Common myeloid progenitor, CD34-positive (primary cell): Measurements from ENCODE around the gene ENTPD6.

Experiments
- CTCF ChIA-PET: fragments of 350-600 bp; sonication (Branson Sonifier 250); formaldehyde crosslinking; loops from one replicate; lab custom pipeline; 2021; ENCODE audit warnings: antibody characterized with exemption; lab: Charles Lee
- POLR2A ChIA-PET: fragments of 350-600 bp; sonication (Branson Sonifier 250); formaldehyde crosslinking; loops from one replicate; lab custom pipeline; 2021; ENCODE audit warnings: antibody characterized with exemption; lab: Charles Lee
- DNase-seq, 3 donors: peaks; one replicate each; pipeline versions ENCODE4 v3.0.0 to v3.0.0-alpha.2; 2013
- H3K27ac ChIP-seq, 2 experiments: 1 replicate in 1 of 2; 2 replicates in 1 of 2; pipeline ENCODE4 v1.7.0; 2013; ENCODE audit warnings: inconsistent platforms in 2 of 2, low read length in 2 of 2, mild to moderate bottlenecking in 2 of 2, low read depth in 1 of 2, moderate library complexity in 1 of 2; ENCODE audit not compliant: severe bottlenecking in 2 of 2, insufficient read depth in 1 of 2, poor library complexity in 1 of 2
- H3K27me3 ChIP-seq, 5 experiments: replicated peaks in 2 of 5; 1 replicate in 3 of 5; 2 replicates in 2 of 5; pipeline versions ENCODE4 v1.6.1 to v1.7.0; 2013; ENCODE audit warnings: low read length in 4 of 5, mild to moderate bottlenecking in 2 of 5, moderate library complexity in 2 of 5, inconsistent platforms in 1 of 5; ENCODE audit not compliant: insufficient read depth in 5 of 5, control insufficient read depth in 4 of 5
- H3K36me3 ChIP-seq, 4 experiments: 1 replicate in 2 of 4; 2 replicates in 2 of 4; pipeline versions ENCODE4 v1.6.1 to v1.7.0; 2013; ENCODE audit warnings: low read length in 3 of 4, control low read depth in 1 of 4, mild to moderate bottlenecking in 1 of 4; ENCODE audit not compliant: control insufficient read depth in 4 of 4, insufficient read depth in 4 of 4
- H3K4me1 ChIP-seq, 4 experiments: 1 replicate in 3 of 4; 2 replicates in 1 of 4; pipeline versions ENCODE4 v1.6.1 to v1.7.1; 2013; ENCODE audit warnings: low read length in 3 of 4, mild to moderate bottlenecking in 3 of 4, control low read depth in 1 of 4, inconsistent platforms in 1 of 4, moderate library complexity in 1 of 4; ENCODE audit not compliant: control insufficient read depth in 4 of 4, insufficient read depth in 4 of 4; ENCODE audit errors: control extremely low read depth in 1 of 4
- H3K4me3 ChIP-seq, 7 experiments: 1 replicate in 4 of 7; 2 replicates in 3 of 7; pipeline versions ENCODE4 v1.5.1 to v1.7.0; 2013; ENCODE audit warnings: mild to moderate bottlenecking in 7 of 7, low read length in 6 of 7, moderate library complexity in 6 of 7, inconsistent platforms in 2 of 7, low read depth in 2 of 7, control low read depth in 1 of 7; ENCODE audit not compliant: insufficient read depth in 4 of 7, control insufficient read depth in 1 of 7; ENCODE audit errors: extremely low read depth in 1 of 7
- H3K9me3 ChIP-seq, 5 experiments: 1 replicate in 4 of 5; 2 replicates in 1 of 5; pipeline versions ENCODE4 v1.6.1 to v1.7.1; 2013; ENCODE audit warnings: low read length in 4 of 5, mild to moderate bottlenecking in 2 of 5, inconsistent platforms in 1 of 5, low read depth in 1 of 5, moderate library complexity in 1 of 5; ENCODE audit not compliant: control insufficient read depth in 4 of 5, insufficient read depth in 2 of 5; ENCODE audit errors: control extremely low read depth in 1 of 5
- WGBS: methylation state at CpG from one replicate; pipeline ENCODE4 v1.1.5; 2013; ENCODE audit not compliant: insufficient coverage; 5-methylcytosine and 5-hydroxymethylcytosine counted together

ENTPD6 gene

DNA sequence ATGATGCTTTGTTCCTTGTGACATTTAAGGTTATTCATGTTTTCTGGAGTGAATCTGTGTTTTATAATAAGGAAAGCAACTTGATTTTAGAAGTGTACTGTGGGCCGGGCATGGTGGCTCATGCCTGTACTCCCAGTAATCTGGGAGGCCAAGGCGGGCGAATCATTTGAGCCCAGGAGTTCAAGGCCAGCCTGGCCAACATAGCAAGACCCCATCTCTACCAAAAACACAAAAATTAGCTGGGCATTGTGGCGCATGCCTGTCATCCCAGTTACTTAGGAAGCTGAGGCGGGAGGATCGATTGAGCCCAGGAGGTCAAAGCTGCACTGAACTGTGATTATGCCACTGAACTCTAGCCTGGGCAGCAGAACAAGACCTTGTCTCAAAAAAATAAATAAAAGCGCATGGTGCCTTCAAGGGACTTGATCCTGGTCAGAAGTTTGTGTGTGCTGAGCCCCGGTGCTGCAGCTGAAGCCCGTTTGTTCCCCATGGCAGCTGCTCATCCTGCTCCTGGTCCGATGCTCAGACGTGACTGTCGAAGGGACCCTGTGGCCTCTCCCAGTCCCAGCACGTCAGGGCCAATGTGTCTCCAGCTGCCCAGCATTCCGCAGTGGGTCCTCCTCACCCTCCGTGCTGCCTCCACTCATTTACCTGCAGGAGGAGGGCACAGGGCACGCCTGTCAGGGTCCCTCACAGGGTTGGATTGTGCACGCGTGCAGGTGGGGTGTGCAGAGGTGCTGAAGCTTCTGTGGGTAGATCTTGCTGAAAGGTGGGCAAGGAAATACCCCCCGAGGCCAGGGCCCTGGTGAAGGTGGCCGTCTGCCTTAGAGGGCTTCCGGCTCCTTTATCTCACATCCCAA is 18.3 kb downstream of the ENTPD6 start:
- POLR2A ChIA-PET: no interaction called here
- H3K27me3 ChIP-seq: no peaks in the 10 kb centered on the region
- no peak overlapping the region for H3K4me3 ChIP-seq
- H3K9me3 ChIP-seq: no peaks in the 10 kb centered on the region
- CTCF ChIA-PET: interaction anchor here (1.0 kb wide), 1 partner anchor 33 kb away, joined by 3 read pairs; no protein-coding TSS in a partner anchor
- over 99% methylated on average over 16 of the region's 21 CpGs for WGBS
- no peak for DNase-seq
- H3K4me1 ChIP-seq: peaks cover 0 to 2% (median 0%) of the 10 kb centered on the region in 4 experiments
- peaks cover 4 to 69% (median 44%) of the 10 kb centered on the region in 4 experiments for H3K36me3 ChIP-seq
- H3K27ac ChIP-seq: no peak overlapping the region

DNA sequence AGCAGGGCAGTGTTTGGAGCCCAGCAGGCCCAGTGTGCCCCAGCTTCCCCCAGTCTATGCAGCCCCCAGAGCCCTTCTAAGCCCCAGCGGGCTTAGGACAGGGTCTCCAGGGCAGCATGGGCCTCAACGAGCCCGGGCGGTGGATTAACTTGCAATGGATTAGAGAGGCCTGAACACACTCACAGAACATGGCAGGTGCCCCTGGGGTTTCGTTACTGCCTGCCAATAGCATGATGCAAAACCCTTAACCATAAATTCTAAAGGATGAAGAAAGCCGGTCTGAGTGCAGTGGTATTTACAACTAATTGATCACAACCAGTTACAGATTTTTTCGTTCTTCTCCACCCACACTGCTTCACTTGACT is 18.9 kb downstream of the ENTPD6 start:
- ChIA-PET POLR2A (no interaction called here), CTCF (no interaction called here)
- Histone ChIP-seq H3K36me3 (peaks cover 4 to 74% (median 45%) of the 10 kb centered on the region in 4 experiments), H3K4me1 (peaks cover 0 to 2% (median 0%) of the 10 kb centered on the region in 4 experiments), H3K9me3 (no peaks in the 10 kb centered on the region), H3K4me3 (no peak overlapping the region), H3K27ac (no peak overlapping the region), H3K27me3 (no peaks in the 10 kb centered on the region)
- WGBS: 94% methylated on average over 4 of the region's 7 CpGs
- DNase-seq: no peak

DNA sequence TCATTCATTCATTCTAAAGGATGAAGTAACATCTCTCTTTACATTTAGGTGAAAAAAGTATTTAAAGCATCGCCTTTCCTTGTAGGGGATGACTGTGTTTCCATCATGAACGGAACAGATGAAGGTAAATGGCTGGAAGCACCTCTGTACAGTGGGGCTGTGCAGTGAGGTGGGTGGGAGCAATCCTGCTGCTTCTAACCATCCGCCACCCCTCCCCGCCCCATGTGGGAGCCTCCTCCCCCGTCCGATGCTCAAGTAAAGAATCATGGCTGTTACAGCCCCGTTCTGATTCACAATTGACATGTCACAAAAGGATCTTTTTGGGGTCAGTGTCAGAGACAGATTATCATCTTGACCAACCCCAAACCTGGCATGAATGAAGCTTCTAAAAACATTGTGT is 19.3 kb downstream of the ENTPD6 start:
- Histone ChIP-seq H3K9me3 (no peaks in the 10 kb centered on the region), H3K4me1 (peaks cover 0 to 2% (median 0%) of the 10 kb centered on the region in 4 experiments), H3K27me3 (no peaks in the 10 kb centered on the region), H3K36me3 (peaks cover 4 to 76% (median 46%) of the 10 kb centered on the region in 4 experiments), H3K27ac (no peak overlapping the region), H3K4me3 (no peak overlapping the region)
- ChIA-PET CTCF (no interaction called here), POLR2A (no interaction called here)
- no peak for DNase-seq
- 93% methylated on average over 3 of the region's 7 CpGs for WGBS

DNA sequence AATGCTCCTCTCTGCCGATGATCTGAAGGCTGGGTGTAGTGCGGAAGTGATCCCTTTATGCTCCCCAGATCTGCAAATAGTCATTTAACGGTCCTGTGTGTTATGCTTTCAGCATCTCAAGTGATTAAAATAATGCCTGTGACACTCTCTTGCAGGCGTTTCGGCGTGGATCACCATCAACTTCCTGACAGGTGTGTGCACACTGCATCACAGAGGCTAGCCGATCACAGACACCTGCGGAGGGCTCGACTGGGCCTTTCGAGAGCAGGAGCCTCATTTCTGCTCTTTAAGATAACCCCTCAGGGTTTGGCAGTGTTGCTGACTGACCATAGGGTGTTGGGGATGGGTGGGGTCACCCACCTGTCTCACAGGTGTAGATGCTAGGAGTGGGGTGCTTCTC is 20.0 kb downstream of the ENTPD6 start:
- peaks cover 4 to 79% (median 44%) of the 10 kb centered on the region in 4 experiments for H3K36me3 ChIP-seq
- no peak overlapping the region for H3K4me3 ChIP-seq
- no peak overlapping the region for H3K27ac ChIP-seq
- no peaks in the 10 kb centered on the region for H3K27me3 ChIP-seq
- ChIA-PET POLR2A (no interaction called here), CTCF (no interaction called here)
- peaks cover 0 to 2% (median 0%) of the 10 kb centered on the region in 4 experiments for H3K4me1 ChIP-seq
- WGBS: 97% methylated on average over 10 of the region's 10 CpGs
- no peak for DNase-seq
- H3K9me3 ChIP-seq: no peaks in the 10 kb centered on the region

DNA sequence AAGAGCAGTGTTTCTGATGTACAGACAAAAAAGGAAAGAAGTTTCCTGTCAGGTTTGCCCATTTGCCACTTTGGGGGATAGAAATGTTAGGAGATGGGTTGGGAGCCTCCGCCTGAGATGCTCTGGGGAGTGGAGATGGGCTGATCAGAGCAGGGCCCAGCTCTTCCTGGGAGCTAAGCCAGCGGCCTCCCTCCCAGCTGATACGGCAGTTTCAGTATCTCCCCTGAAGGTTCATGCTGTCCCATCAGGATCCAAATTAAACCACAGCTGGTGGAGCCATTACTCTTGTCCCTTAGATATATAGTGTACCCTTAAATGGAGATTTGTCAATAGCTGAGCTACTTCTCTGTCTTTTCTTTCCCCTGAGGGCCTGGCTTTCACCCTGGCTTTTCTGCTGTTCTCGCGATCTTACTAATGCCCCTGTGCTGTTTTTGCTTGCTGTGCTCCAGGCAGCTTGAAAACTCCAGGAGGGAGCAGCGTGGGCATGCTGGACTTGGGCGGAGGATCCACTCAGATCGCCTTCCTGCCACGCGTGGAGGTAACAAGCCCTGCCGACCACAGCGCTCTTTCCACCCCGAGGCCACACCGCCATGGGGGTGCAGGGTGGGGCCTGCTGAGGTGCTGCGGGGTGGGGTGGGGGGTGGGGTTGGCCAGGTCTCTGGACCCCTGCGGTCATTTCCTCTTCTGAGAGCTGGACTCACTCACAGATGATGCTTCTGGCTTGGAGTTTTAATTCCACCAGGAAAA is 20.9 kb downstream of the ENTPD6 start:
- peaks cover 4 to 86% (median 47%) of the 10 kb centered on the region in 4 experiments for H3K36me3 ChIP-seq
- WGBS: 98% methylated on average over 9 of the region's 16 CpGs
- ChIA-PET CTCF (interaction anchor here (1.2 to 1.3 kb wide), 2 partner anchors 9 to 16 kb away, joined by 4 to 5 read pairs; no protein-coding TSS in a partner anchor), POLR2A (no interaction called here)
- H3K27ac ChIP-seq: no peak overlapping the region
- no peaks in the 10 kb centered on the region for H3K9me3 ChIP-seq
- H3K4me1 ChIP-seq: peaks cover 0 to 2% (median 0%) of the 10 kb centered on the region in 4 experiments
- no peaks in the 10 kb centered on the region for H3K27me3 ChIP-seq
- DNase-seq: no peak
- no peak overlapping the region for H3K4me3 ChIP-seq

DNA sequence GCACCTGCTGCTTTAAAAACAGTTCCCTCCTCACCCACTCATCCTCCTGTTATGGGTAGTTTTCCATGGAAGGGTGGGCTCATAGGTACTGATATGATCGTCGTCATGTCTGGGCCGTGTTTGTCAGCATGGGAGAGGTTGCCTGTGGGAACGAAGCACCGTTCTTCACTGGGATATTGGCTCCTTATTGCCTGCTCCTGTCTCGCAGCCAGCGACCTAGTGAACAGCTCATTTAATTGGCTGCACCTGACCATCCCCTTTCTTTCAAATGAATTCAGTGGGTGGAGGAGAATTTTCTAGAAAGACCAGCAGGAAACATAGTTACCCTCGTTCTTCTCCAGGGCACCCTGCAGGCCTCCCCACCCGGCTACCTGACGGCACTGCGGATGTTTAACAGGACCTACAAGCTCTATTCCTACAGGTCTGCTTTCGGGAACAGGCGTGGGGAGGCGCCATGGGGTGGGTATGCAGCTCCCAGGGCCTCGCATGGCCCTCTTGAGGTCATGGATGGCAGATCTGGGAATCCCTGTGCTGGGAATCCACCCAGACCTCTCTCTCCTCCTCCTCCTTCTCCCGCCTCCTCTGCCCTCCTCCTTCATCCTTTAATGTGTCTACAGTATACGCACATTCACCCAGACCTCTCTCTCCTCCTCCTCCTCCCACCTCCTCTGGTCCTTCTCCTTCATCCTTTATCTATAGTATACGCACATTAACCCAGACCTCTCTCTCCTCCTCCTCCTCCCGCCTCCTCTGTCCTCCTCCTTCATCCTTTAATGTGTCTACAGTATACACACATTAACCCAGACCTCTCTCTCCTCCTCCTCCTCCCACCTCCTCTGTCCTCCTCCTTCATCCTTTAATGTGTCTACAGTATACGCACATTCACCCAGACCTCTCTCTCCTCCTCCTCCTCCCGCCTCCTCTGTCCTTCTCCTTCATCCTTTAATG is 21.9 kb downstream of the ENTPD6 start:
- no peak overlapping the region for H3K27ac ChIP-seq
- H3K4me1 ChIP-seq: peaks cover 0 to 3% (median 1%) of the 10 kb centered on the region in 4 experiments
- no peaks in the 10 kb centered on the region for H3K27me3 ChIP-seq
- DNase-seq: no peak
- 99% methylated on average over 18 of the region's 21 CpGs for WGBS
- no peak overlapping the region for H3K4me3 ChIP-seq
- H3K9me3 ChIP-seq: no peaks in the 10 kb centered on the region
- POLR2A ChIA-PET: no interaction called here
- peaks cover 4 to 75% (median 43%) of the 10 kb centered on the region in 4 experiments for H3K36me3 ChIP-seq
- CTCF ChIA-PET: interaction anchor here (1.2 to 2.1 kb wide), 4 partner anchors 10 to 17 kb away, joined by 3 to 6 read pairs (median 4); no protein-coding TSS in a partner anchor
